Type B pancreatic cell (in vitro differentiated cells): Measurements from ENCODE around the gene OR2J1. TPM values are rescaled to one million over a fixed set of nuclear protein-coding genes. Genes with fewer than 3 reads are reported as not detected.
"Not testable (repeated sequence)": the region's sequence is repeated elsewhere in the genome, so short reads cannot be mapped to it uniquely, and the experiment has no call there.

Experiments
- DNase-seq: peaks from one replicate; pipeline ENCODE4 v3.0.0; 2021; ENCODE audit warnings: mixed read lengths; ENCODE audit not compliant: unreplicated experiment; ENCODE audit errors: extremely low spot score
- H3K27ac Mint-ChIP-seq: 2 replicates; pipeline ENCODE4 v1.8.0; 2021; ENCODE audit warnings: mild to moderate bottlenecking, mixed read lengths
- H3K27me3 Mint-ChIP-seq: 2 replicates; pipeline ENCODE4 v1.8.0; 2021; ENCODE audit warnings: mixed read lengths
- H3K36me3 Mint-ChIP-seq: 2 replicates; pipeline ENCODE4 v1.8.0; 2021; ENCODE audit warnings: mixed read lengths
- H3K4me1 Mint-ChIP-seq: one replicate; pipeline ENCODE4 v1.8.0; 2021; ENCODE audit warnings: mixed read lengths; ENCODE audit not compliant: unreplicated experiment
- H3K4me3 Mint-ChIP-seq: 2 replicates; pipeline ENCODE4 v1.8.0; 2021; ENCODE audit warnings: mild to moderate bottlenecking, mixed read lengths
- H3K9me3 Mint-ChIP-seq: 2 replicates; pipeline ENCODE4 v1.8.0; 2021; ENCODE audit warnings: mixed read lengths
- CTCF ChIP-seq: fragments of 200-600 bp; sonication (generic); conservative IDR thresholded peaks from 2 replicates; pipeline ENCODE4 v1.5.0; 2021; ENCODE audit warnings: antibody characterized with exemption, mild to moderate bottlenecking
- total RNA-seq: library from RNA; stranded (reverse); gene quantifications from 2 replicates; pipeline ENCODE4 v1.2.1, GENCODE V29; 2021; ENCODE audit warnings: low replicate concordance

OR2J1 gene
- total RNA-seq, 1 donor from 2014 or later, result not detected

GRCh38 chr6:29142309-29142708 lies 43.0 kb downstream of the OR2J1 start:
- Mint-ChIP-seq H3K4me3 (no peak overlapping the region), H3K9me3 (no peaks in the 10 kb centered on the region), H3K27ac (no peak overlapping the region), H3K4me1 (no peaks in the 10 kb centered on the region), H3K27me3 (peaks cover 6% of the 10 kb centered on the region), H3K36me3 (no peaks in the 10 kb centered on the region)
- DNase-seq, result no peak
- TF ChIP-seq CTCF, result no peak

GRCh38 chr6:29146179-29146578 lies 46.9 kb downstream of the OR2J1 start:
- H3K36me3 Mint-ChIP-seq, result no peaks in the 10 kb centered on the region
- TF ChIP-seq CTCF, result no peak
- peaks cover 11% of the 10 kb centered on the region for H3K27me3 Mint-ChIP-seq
- no peak for DNase-seq
- H3K4me3 Mint-ChIP-seq, result no peak overlapping the region
- no peaks in the 10 kb centered on the region for H3K4me1 Mint-ChIP-seq
- no peak overlapping the region for H3K27ac Mint-ChIP-seq
- peaks cover 5% of the 10 kb centered on the region for H3K9me3 Mint-ChIP-seq

GRCh38 chr6:29147074-29147473 lies 47.8 kb downstream of the OR2J1 start:
- Mint-ChIP-seq H3K9me3 (peaks cover 5% of the 10 kb centered on the region), H3K27ac (no peak overlapping the region), H3K4me1 (no peaks in the 10 kb centered on the region), H3K27me3 (peaks cover 11% of the 10 kb centered on the region), H3K36me3 (no peaks in the 10 kb centered on the region), H3K4me3 (no peak overlapping the region)
- no peak for DNase-seq
- TF ChIP-seq CTCF, result no peak

- H3K27me3 Mint-ChIP-seq, result peaks cover 15% of the 10 kb centered on the region
- H3K36me3 Mint-ChIP-seq, H3K4me1 Mint-ChIP-seq, H3K9me3 Mint-ChIP-seq, H3K4me3 Mint-ChIP-seq, DNase-seq, H3K27ac Mint-ChIP-seq: not testable (repeated sequence)
Observed at GRCh38 chr6:29149444-29149843, 50.2 kb downstream of the OR2J1 start.

Other genes starting within 250 kb of the OR2J1 start
- gene TRIM27, start 175.5 kb upstream of the OR2J1 start, total RNA-seq, result 49.2 and 78.0 TPM in 2 replicates
- 0.68 and 2.2 TPM in 2 replicates for gene ZNF311, start 94.2 kb upstream of the OR2J1 start, total RNA-seq
- not detected in 2 replicates for gene OR2W1, start 54.3 kb upstream of the OR2J1 start, total RNA-seq
- gene OR2B3, start 12.2 kb upstream of the OR2J1 start, total RNA-seq, result not detected in 2 replicates
- gene OR2J3, start 8.6 kb downstream of the OR2J1 start, total RNA-seq, result not detected in 2 replicates
- not detected in 2 replicates for gene OR2J2, start 71.4 kb downstream of the OR2J1 start, total RNA-seq
- gene OR14J1, start 202.2 kb downstream of the OR2J1 start, total RNA-seq, result not detected in 2 replicates